GM18502 (cell line): ENCODE measurements around the gene CDC42BPA.

Source experiments
- ATAC-seq: cut with Tn5 transposase; IDR thresholded peaks from one replicate; pipeline ENCODE4 v1.9.1; 2021; ENCODE audit warnings: mild to moderate bottlenecking; ENCODE audit not compliant: unreplicated experiment, poor library complexity

CDC42BPA gene

DNA sequence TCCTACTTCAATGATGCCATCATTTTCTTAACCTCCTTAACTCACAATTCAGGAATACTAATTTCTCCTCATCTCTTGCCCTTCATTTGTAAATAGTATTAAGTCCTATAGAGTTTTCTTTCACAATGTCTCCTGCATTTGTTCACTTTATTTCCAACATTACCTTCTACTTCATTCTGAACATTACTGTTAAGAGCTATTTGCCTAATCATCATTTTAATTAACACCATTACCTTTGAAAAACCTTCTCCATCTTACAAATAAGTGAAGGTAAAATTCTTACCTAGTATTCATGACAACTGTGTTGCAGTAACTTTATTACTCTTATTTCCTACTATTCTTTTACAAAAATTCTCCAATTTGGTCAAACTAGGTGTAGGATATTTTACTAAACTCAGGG lies 240.5 kb downstream of the CDC42BPA start:
- no peak for ATAC-seq

DNA sequence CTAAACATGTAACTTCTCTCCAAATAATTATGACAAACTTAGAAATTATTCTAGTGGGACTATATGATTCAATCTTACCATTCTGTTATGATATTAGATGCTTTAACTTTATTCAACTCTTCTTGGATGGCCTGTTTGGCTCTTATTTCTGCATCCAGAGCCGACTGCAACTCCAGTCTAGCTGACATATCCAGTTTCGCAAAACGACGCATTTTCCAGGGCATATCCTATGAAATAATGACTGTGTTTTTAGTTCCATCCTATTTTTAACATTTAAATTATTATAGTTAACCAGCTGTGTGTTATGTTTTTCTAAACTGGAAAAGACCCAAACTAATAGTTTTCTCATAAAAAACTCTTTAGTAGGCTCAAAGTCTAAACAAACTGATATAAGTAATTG lies 244.5 kb downstream of the CDC42BPA start:
- no peak for ATAC-seq

DNA sequence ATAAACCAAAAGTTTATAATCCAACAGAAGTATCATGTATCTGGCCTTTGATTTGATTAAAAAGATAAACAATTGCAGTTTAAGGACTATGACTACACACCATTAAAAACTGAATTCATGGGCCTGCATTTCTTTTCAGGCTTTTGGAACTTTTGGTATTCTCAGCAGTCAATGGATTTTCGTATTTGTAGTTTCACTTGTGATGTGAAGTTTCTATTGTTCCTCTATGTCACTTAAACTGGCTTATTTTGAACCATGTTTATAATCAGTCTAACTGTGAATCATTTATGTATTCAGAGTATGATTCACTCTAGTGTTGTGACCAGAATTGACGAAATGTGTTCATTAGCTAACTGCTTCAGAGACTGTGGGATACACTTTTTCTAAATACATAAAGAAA lies 245.3 kb downstream of the CDC42BPA start:
- ATAC-seq, result no peak

DNA sequence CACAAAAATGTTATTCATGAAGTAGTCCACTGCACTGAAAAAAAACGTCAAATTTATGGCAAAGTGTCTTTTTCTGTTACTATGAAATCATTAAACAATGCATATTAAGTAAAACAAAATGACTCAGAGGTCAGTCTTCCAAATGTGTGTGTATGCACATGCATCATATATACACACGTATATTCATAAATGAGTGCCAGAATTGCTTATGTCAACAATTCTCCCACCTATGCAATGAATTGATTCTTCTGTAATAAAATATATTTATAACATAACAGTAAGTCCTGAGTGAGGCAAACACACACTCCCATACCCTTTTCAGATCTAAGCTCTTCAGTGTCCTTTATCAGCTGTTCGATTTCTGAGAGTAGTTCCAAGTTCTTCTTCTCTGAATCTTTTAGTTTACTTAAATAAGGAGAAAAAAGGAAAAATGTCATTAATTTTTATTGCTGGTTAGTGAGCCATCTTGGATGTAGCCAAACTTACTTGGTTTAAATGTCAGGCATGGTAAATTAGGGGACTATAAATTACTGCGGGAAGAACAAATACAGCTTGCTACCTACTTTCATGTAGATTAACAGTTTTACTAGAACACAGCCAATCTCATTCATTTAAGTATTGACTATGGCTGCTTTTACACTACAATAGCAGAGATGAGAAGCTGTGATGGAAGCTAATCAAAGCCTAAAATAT lies 246.3 kb downstream of the CDC42BPA start:
- no peak for ATAC-seq

DNA sequence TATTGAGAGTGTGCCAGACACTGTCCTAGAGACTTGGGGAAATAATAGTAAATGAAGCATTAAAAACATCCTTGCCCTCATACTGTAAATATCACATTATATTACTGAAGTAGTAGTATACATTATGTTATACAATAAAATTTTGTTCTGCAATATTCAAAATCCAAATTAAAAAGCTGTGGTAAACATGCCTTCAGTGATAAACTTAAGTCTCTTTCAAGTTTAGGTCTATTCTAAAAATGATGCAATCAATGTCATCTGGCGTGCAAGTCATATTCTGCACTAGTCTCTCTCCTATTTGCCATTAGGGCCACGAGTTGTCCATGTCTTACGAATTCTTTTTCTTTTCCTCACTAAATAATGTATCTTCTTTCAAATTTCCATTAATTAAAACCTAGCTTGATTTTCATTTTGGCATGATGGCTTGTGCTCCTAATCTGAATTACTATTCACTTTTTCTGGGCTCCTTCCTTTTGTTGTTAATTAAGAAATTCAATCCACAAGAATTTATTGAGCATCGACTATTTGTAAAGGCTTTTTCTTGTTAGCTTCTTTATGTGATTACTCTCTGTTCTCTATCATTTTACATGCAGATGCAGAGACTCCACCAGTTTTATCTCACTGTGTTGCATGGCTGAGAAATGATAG lies 247.5 kb downstream of the CDC42BPA start:
- no peak for ATAC-seq

DNA sequence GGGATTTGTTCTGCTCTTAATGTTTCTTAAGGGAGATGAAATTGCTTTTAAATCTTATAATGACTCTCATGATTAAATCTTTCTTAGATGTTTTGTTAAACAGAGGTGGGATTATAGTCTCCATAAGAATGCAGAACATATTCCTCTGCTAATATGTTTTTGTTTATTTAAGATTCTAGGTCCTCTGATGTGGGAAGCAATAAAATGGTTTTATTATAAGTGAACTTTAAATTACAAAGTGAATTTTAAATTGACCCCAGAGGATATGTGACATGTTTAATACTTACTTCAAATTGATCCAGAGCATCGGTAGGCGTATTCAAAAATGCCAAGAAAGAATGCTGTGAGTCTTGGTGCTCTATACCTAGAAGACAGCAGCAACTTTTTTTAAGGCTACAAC lies 248.8 kb downstream of the CDC42BPA start:
- no peak for ATAC-seq

DNA sequence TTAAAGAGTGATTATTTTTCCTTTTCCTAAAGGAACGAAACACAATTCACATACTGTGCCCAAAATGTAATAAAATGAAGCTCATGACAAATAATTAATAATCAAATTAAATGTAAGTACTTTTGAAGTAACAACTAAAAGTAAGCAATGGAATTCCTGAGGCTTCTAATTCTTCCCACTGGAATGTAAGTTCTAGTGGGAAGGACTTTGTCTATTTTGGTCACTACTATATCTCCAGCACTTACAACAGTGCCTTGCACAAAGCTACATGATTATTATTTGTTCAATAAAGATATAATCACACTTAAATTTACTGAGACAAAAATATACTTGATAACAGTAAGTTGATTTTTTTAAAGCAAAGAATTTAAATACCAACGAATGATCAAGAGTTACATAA lies 249.4 kb downstream of the CDC42BPA start:
- ATAC-seq, result no peak

DNA sequence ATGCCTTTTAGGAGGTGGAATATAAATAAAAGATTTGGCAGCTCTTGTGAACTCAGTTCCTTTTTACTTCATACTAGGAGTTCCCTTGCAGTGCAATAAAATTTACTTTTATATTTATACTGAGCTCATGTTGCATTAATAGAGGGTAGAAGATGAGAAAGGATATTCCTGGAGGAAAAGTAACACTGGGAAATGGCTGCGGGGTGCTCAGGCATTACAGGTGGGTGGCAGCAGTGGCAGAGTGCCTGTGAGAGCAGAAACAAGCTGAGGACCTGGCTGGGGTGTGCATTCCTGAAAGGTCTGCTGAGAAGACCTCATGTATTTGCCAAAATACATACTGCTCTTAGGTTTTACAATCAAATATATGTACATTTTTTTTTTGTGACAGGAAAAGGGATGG lies 251.3 kb downstream of the CDC42BPA start:
- ATAC-seq, result no peak

DNA sequence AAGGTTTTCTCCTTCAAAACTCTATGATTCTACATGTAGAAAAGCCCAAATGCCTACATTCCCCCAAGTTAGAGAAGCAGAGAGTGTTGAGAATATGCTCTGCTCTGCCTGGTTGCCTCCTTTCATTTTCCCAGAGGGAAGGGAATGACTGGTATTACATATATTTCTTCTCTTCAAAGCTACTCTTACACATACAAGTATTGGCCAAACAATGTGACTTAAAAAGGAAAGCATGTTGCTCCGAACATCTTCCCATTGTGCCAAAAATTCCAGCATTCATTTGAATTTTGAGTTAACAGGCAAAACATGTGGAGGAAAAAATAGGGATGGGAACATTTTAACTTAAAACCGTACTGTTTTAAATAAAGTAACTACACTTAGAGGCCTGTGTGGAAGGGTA lies 253.0 kb downstream of the CDC42BPA start:
- no peak for ATAC-seq

DNA sequence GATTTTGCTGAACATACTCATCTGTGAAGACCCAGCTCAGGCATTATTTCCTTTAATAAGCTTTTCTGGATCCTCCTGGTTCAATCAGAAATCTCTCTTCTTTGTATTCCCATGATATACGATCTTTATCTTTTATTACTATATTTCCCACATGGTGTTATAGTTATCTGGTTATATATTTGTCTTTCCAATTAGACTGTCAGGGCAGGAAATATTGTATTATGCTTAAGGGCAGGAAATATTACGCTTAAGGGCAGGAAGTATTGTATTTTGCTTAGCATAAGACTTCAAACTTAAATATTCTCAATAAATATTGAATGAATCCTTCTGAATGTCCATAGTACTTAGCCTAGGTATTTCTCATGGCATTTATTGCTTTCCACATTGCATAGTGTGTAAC lies 256.0 kb downstream of the CDC42BPA start:
- ATAC-seq, result no peak

DNA sequence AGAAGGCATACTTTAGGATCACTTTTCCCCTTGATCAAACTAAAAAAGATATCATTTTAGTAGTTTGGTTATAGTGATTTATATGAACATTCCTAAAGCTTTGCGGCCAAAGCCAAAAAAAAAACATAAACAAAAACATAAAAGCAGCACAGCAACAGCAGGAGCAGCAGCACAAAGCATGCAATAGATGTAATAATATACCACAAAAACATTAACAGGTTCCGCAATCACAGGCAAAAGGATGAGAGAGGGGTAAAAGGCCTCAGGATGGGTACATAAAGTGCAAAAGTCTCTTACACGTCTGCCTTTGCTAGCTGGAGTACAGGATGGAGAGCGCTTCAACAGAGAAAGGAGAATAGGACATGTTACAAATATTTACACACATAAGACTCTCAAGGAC lies 259.2 kb downstream of the CDC42BPA start:
- ATAC-seq, result no peak

DNA sequence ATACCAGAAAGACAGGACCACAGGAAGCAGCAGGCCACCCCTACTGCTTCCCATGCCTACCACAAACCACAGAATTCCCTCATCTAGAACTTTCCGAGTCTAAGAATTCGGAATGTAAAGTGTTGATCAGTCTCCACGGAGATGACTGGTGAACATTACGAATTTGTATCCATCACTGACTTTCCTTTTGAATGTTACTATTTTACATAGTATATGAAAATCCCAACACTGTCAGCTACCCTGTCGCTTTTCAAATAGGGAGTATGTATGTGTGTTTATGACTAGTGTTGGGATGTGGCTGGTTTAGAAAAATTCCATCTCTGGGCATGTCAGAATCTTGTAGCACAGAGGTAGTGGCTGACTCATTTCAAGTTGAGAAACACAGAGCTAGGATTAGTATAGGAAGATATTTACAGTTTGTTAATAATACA lies 260.0 kb downstream of the CDC42BPA start:
- ATAC-seq, result no peak

DNA sequence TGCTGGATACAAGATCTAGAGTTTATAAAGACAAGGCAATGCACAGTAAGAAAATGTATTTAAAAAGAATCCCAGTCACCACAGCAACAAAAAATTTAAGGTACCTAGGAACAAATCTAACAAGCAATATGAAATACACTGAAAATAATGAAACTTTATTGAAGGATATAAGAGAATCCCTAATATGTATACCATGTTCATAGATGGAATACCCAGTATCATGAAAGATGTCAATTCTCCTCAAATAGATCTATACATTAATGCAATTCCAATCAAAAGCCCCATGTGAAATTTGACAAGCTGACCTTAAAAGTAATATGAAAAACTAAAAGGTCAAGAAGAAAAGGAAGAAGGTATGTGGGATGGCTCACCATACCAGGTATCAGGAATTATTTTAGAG lies 269.0 kb downstream of the CDC42BPA start:
- ATAC-seq, result no peak

DNA sequence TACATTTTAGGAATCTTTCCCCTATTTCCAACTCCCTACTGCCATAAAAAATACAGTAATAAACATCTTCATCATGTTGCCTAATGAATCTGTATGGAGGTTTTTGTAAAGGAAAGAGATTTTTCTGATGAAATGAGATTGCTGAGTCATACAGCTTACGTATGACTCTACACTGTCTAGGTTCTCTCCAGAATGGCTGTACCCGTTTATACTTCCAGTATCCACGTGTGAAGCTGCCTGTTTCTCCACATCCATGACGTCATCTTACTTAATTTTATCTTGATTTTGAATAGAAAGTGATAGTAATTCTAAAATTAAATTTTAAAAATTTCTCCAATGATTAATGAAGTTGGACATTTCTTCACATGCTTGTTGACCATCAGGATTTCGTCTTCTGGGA lies 274.5 kb downstream of the CDC42BPA start:
- no peak for ATAC-seq

DNA sequence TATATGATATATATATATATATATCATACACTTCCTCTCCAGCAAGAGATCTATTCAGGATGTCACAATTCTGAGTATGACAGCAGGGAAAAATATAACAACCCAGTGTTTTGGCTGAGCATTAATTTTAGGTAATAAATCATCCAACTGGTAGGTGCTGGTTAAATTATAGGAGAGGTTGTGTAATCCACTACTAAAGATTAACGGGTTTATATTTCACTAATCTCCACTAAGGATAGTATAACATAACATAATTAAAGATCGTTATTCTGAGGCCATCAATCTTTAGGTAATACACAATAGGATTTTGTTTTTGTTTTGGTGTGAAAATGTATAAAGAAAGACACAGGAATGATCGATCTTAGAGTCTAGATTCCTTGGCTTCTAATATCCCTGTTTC lies 276.0 kb downstream of the CDC42BPA start:
- no peak for ATAC-seq

DNA sequence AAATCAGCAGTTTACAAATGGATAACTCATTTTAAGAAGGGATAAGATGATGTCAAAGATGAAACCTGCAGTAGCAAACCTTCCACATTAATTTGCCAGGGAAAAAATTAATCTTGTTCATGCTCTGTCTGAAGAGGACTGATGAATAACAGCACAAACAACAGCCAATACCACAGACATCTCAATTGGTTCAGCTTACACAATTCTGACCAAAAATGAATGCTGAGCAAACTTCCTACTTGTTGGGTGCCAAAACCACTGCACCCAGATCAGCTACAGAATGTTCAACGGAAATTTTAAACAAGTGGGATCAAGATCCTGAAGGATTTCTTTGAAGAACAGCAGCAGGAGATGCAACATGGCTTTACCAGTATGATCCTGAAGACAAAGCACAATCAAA lies 279.9 kb downstream of the CDC42BPA start:
- ATAC-seq, result no peak

DNA sequence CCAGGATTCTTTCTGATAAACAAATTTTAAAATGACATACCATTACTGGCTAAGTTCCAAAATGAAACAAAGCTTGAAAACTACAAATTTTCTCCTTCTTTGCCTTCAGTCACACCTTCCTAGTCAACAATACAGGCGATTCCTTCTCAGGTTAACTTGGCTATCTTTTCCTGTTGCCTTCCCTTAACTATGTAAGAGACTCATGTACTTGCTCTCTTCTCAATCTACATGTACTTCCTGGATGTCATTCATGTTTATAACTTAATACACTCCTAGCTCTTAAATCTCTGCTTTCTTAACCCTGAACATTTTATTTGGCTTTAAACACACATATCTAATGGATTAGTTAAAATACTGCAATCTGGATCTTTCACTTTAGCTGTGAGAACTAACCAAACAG lies 281.2 kb downstream of the CDC42BPA start:
- no peak for ATAC-seq

DNA sequence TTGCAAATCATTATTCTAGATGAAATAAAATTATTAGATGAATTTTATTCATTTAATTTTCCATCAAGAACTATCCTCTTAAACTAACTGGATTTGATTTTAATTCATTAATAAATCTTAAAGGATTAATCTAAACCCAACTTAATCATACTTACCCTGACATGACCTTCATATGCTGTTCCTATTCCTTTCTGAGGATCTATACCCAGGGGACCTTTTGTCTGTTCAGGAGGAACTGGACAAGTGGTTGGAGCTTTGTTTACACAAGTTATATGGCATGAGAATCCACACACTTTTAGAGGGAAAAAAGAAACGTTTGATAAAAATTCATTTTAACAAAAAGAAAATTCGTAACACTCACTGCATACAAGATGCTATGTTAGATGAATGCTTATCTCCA lies 283.0 kb downstream of the CDC42BPA start:
- no peak for ATAC-seq

DNA sequence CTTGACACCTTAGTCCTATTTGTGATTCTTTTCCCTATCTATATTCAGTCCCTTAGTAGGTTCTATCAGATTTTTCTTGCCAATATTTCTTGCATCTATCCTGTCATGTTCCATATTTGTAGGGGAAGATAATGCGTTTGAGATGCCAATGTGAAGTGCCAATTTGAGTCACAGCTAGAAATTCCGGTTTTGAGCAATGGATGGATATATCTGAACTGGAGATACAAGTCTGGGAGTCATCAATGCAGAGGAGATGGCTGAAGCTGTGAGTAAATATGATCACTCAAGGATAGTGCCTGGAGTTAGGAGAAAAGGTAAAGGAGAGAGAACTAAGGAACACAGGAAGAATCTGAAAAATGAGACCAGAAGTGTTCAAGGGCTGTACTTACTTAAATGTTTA lies 284.4 kb downstream of the CDC42BPA start:
- ATAC-seq, result no peak

DNA sequence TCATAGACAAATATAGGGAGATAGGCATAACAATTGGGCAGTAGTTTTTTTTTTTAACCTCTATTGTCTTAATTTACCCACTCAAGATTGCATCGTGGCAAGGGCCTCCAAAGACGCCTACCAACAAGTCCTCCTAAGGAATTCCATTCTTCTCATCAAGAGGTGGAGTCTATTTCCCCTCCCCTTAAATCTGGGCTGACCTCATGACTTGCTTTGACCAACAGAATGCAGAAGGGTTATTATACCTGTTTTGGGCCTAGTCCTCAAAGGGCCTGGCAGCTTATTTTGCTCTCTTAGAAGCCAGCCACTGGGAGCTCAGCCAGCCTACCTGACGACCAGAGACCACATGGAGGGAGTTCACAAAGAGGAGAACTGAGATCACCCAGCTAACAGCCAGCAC lies 285.9 kb downstream of the CDC42BPA start:
- ATAC-seq, result no peak

DNA sequence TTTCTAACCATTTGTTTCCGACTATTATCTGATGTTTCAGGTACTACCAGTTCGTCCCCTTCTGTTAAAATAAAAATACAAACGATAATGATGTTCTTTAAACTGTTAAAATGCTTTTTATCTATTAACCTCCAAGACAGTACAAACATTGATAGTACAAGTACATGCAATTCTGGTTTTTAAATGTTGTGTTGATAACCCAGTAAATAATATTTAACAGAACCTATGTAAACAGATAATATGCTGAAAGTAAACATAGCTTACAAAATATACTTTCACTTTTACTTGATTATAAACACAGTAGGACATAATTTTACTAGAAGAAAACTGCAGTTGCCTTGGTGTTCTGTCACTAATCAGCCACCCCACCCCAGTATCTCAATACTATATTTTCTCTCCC lies 301.3 kb downstream of the CDC42BPA start:
- no peak for ATAC-seq

DNA sequence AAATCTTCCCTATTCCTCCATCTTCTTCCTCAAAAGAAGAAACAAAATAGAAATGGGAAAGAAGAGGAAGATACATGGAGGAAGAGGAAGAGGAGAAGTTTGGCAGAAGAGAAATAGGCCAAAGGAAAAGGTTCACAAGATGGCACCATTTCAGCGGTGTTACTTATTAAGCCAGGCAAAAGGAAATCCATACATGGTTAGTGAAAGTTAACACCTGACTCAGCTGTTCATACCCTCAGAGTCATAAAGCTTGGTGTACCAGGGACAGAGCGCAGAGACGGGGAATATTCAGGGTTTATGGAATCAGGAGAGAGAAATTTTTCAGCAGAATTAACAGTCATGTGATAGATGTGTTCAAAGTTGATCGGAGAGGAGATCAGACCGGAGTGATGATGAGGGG lies 307.6 kb downstream of the CDC42BPA start:
- no peak for ATAC-seq
